Upper lobe of right lung (tissue), 1 donor: ENCODE results near the gene CPM. TPM values are rescaled to one million over a fixed set of nuclear protein-coding genes. Genes with fewer than 3 reads are reported as not detected.
"Not testable (repeated sequence)": the region's sequence is repeated elsewhere in the genome, so short reads cannot be mapped to it uniquely, and the experiment has no call there.

Source experiments
- ATAC-seq: fragments of 200-7000 bp; cut with Tn5 transposase; one replicate; pipeline ENCODE4 v1.9.1; 2020; ENCODE audit warnings: mild to moderate bottlenecking, moderate library complexity
- DNase-seq: peaks from one replicate; pipeline ENCODE4 v3.0.0-alpha.2; 2020
- H3K27ac ChIP-seq: fragments of 200-600 bp; one replicate; pipeline ENCODE4 v1.8.0; 2022
- H3K27me3 ChIP-seq: fragments of 200-600 bp; one replicate; pipeline ENCODE4 v1.8.0; 2022; ENCODE audit warnings: mild to moderate bottlenecking
- H3K36me3 ChIP-seq: fragments of 200-600 bp; one replicate; pipeline ENCODE4 v1.8.0; 2022
- H3K4me1 ChIP-seq: fragments of 200-600 bp; one replicate; pipeline ENCODE4 v1.8.0; 2022
- H3K4me3 ChIP-seq: fragments of 200-600 bp; one replicate; pipeline ENCODE4 v1.8.0; 2022; ENCODE audit warnings: mild to moderate bottlenecking
- H3K9me3 ChIP-seq: fragments of 200-600 bp; one replicate; pipeline ENCODE4 v1.8.0; 2022
- CTCF ChIP-seq: fragments of 200-600 bp; IDR thresholded peaks from one replicate; pipeline ENCODE4 v1.8.0; 2022; ENCODE audit warnings: antibody characterized with exemption
- intact Hi-C: fragments of 100-400 bp; cut with DNase I; formaldehyde crosslinking; loops from one replicate; pipeline ENCODE4 v1.11.0; 2022
- total RNA-seq: library from RNA; stranded (reverse); fragmentation: NEBNext Ultra II Directional; extraction: Animal tissue kit (Norgen Biotek cat#: 25700); gene quantifications from one replicate; pipeline ENCODE4 v1.2.1, GENCODE V29; 2021
- donor health status: DM: no; HTN: yes; CAD: no; lungs with severe emphysema.

Gene CPM
- total RNA-seq, 1 donor from 2014 or later = 165 TPM

GRCh38 chr12:68815232-68815927 is 117.6 kb downstream of the CPM start:
- no peaks in the 10 kb centered on the region for H3K9me3 ChIP-seq
- H3K27me3 ChIP-seq = no peaks in the 10 kb centered on the region
- intact Hi-C loops = no loop called here
- TF ChIP-seq CTCF = no peak
- no peak for ATAC-seq
- peaks cover 25% of the 10 kb centered on the region for H3K4me1 ChIP-seq
- H3K4me3 ChIP-seq = no peak overlapping the region
- H3K36me3 ChIP-seq = peaks cover 99% of the 10 kb centered on the region
- DNase-seq = no peak
- no peak overlapping the region for H3K27ac ChIP-seq

- ATAC-seq = no peak
- Histone ChIP-seq H3K27ac (no peak overlapping the region), H3K27me3 (no peaks in the 10 kb centered on the region), H3K36me3 (peaks cover 99% of the 10 kb centered on the region), H3K4me3 (no peak overlapping the region), H3K4me1 (peaks cover 25% of the 10 kb centered on the region), H3K9me3 (no peaks in the 10 kb centered on the region)
- intact Hi-C loops = no loop called here
- TF ChIP-seq CTCF = no peak
- no peak for DNase-seq
Observed at GRCh38 chr12:68814490-68815231, 118.3 kb downstream of the CPM start.

GRCh38 chr12:68813242-68813593 is 119.8 kb downstream of the CPM start:
- H3K36me3 ChIP-seq = peaks cover 89% of the 10 kb centered on the region
- peak overlapping the region; percentile 18 for H3K27ac ChIP-seq
- no peak for ATAC-seq
- TF ChIP-seq CTCF = no peak
- intact Hi-C loops = no loop called here
- H3K27me3 ChIP-seq = no peaks in the 10 kb centered on the region
- H3K4me3 ChIP-seq = peak overlapping the region; percentile 96
- peaks cover 25% of the 10 kb centered on the region for H3K4me1 ChIP-seq
- no peak for DNase-seq
- no peaks in the 10 kb centered on the region for H3K9me3 ChIP-seq

- ATAC-seq = no peak
Observed at GRCh38 chr12:68812553-68813241, 120.3 kb downstream of the CPM start.

GRCh38 chr12:68811573-68811972 is 121.4 kb downstream of the CPM start:
- DNase-seq, H3K27ac ChIP-seq, H3K9me3 ChIP-seq, intact Hi-C loops, ATAC-seq, H3K27me3 ChIP-seq: not testable (repeated sequence)
- H3K36me3 ChIP-seq = peaks cover 73% of the 10 kb centered on the region
- peaks cover 33% of the 10 kb centered on the region for H3K4me1 ChIP-seq
- H3K4me3 ChIP-seq = peak overlapping the region; percentile 96

More at GRCh38 chr12:68812553-68813241, 120.3 kb downstream of the CPM start:
- Histone ChIP-seq H3K27me3 (no peaks in the 10 kb centered on the region), H3K9me3 (no peaks in the 10 kb centered on the region), H3K4me1 (peaks cover 25% of the 10 kb centered on the region), H3K36me3 (peaks cover 84% of the 10 kb centered on the region), H3K27ac (peak overlapping the region; percentile 18), H3K4me3 (peak overlapping the region; percentile 96)
- no peak for DNase-seq
- TF ChIP-seq CTCF = no peak
- intact Hi-C loops = no loop called here

GRCh38 chr12:68810027-68810389 is 123.0 kb downstream of the CPM start:
- H3K27ac ChIP-seq = peak overlapping the region; percentile 98
- intact Hi-C loops, ATAC-seq, H3K27me3 ChIP-seq, H3K9me3 ChIP-seq, DNase-seq: not testable (repeated sequence)
- peaks cover 57% of the 10 kb centered on the region for H3K36me3 ChIP-seq
- peak overlapping the region; percentile 96 for H3K4me3 ChIP-seq
- peaks cover 33% of the 10 kb centered on the region for H3K4me1 ChIP-seq
